Heart left ventricle (tissue), 16 donors: Measurements from ENCODE around the gene ABCB10. TPM values are rescaled to one million over a fixed set of nuclear protein-coding genes. Genes with fewer than 3 reads are reported as not detected.
A peak's percentile ranks its signal among the peaks of the same experiment; 100 is the strongest.

ENCODE experiments used
- ATAC-seq, 4 donors: fragments of 200-7000 bp; cut with Tn5 transposase; one replicate each; pipeline ENCODE4 v1.9.1; 2020 to 2022; ENCODE audit warnings: moderate library complexity in 4 of 4, mild to moderate bottlenecking in 3 of 4, moderate number of reproducible peaks in 1 of 4
- DNase-seq, 5 donors: peaks; one replicate each; pipeline ENCODE4 v3.0.0-alpha.2; 2020
- H3K27ac ChIP-seq, 12 donors: fragments of 200-600 bp; sonication (generic) in 4 of 12; one replicate each; pipeline versions ENCODE4 v1.5.0 to v1.8.0; 2016 to 2022; ENCODE audit warnings: mild to moderate bottlenecking in 2 of 12
- H3K27me3 ChIP-seq, 9 donors: fragments of 200-600 bp; sonication (generic) in 2 of 9; one replicate each; pipeline versions ENCODE4 v1.5.1 to v1.8.0; 2016 to 2022; ENCODE audit warnings: mild to moderate bottlenecking in 3 of 9
- H3K36me3 ChIP-seq, 9 donors: fragments of 200-600 bp; sonication (generic) in 2 of 9; one replicate each; pipeline versions ENCODE4 v1.5.0 to v1.8.0; 2018 to 2022; ENCODE audit warnings: mild to moderate bottlenecking in 2 of 9
- H3K4me1 ChIP-seq, 12 donors: fragments of 200-600 bp; sonication (generic) in 4 of 12; one replicate each; pipeline versions ENCODE4 v1.5.0 to v1.8.0; 2016 to 2022; ENCODE audit warnings: mild to moderate bottlenecking in 3 of 12
- H3K4me3 ChIP-seq, 12 donors: fragments of 200-600 bp; sonication (generic) in 4 of 12; one replicate each; pipeline versions ENCODE4 v1.5.0 to v1.8.0; 2017 to 2022; ENCODE audit warnings: mild to moderate bottlenecking in 9 of 12, moderate library complexity in 4 of 12
- H3K9me3 ChIP-seq, 12 donors: fragments of 200-600 bp; sonication (generic) in 4 of 12; one replicate each; pipeline versions ENCODE4 v1.5.0 to v1.8.0; 2016 to 2022; ENCODE audit warnings: mild to moderate bottlenecking in 1 of 12
- CTCF ChIP-seq, 12 donors: fragments of 200-600 bp; sonication (generic) in 4 of 12; IDR thresholded peaks; one replicate each; pipeline versions ENCODE4 v1.5.0 to v1.8.0; 2018 to 2022; ENCODE audit warnings: antibody characterized with exemption in 12 of 12, mild to moderate bottlenecking in 5 of 12
- POLR2A ChIP-seq, 2 donors: fragments of 450-650 bp; IDR thresholded peaks; one replicate each; pipeline ENCODE4 v1.6.1; 2017; ENCODE audit warnings: antibody characterized with exemption in 2 of 2, mild to moderate bottlenecking in 2 of 2, moderate library complexity in 2 of 2
- WGBS, 4 donors: extraction: QIAGEN DNeasy Blood & Tissue Kit in 2 of 4; methylation state at CpG; one replicate each; pipeline versions ENCODE4 v1.1.5 to v1.1.7; 2013 to 2018; 5-methylcytosine and 5-hydroxymethylcytosine counted together
- intact Hi-C, 10 donors: fragments of 100-400 bp; cut with DNase I; formaldehyde crosslinking; loops; one replicate each; pipeline versions ENCODE4 v1.11.1 to v1.14.2; 2022
- polyA plus RNA-seq, 2 donors: library from polyadenylated mRNA; stranded (reverse); fragments of 200-250 nt; gene quantifications; one replicate each; pipeline ENCODE4 v1.2.3, GENCODE V29; 2013
- total RNA-seq, 9 donors: library from RNA; depleted of rRNA in 2 of 9; stranded (reverse); fragments of >200 nt in 2 of 9; fragmentation: NEBNext Ultra II Directional in 3 of 9; extraction: Animal tissue kit (Norgen Biotek cat#: 25700) in 3 of 9; gene quantifications; one replicate each; pipeline versions ENCODE4 v1.1.0 to v1.2.4, GENCODE V29; 2016 to 2023
- donor health status: ischemic (EF 13 %, LVEDD 7.1; RV severe dilation, severe dysfunction).
- donor health status: healthy with polysubstance abuse.
- donor health status: DM: no; HTN: yes; CAD: no.
- donor health status: DM: no; HTN: no; CAD: no.
- donor health status: ischemic (EF 25% LVEDD 6.9; RV normal size, moderate dysfunction).
- donor health status: ischemic (EF 25% LVEDD 5.7; RV mildly dilated, moderate dysfunction).
- donor health status: healthy.
- donor health status: DM: yes; HTN: yes; CAD: no.
- donor health status: ischemic (EF 35%, LVEDD 5.7; RV mildly dilated, moderate dysfunction).
- donor health status: nonischemic (EF 11% LVEDD 7.7; RV severe dilation, severe dysfunction).
- donor health status: DM: yes; HTN: yes; CAD: no.
- donor health status: PGD.
- donor health status: ischemic (EF 29% LVEDD 5.4; RV normal size, mild dysfunction).
- donor health status: nonischemic (EF 23%, LVEDD 6.1; RV moderate dilation, normal function).

The ABCB10 gene
- total and polyA plus RNA-seq, 11 donors: 4.5 to 13.3 (median 10.7) TPM

GRCh38 chr1:229581485-229581884 lies 23.0 kb upstream of the ABCB10 start:
- no peak for TF ChIP-seq POLR2A (IDR thresholded peaks at IDR 0.05)
- no peak for TF ChIP-seq CTCF (IDR thresholded peaks at IDR 0.05)
- DNase-seq: no peak
- peak overlapping the region in 1 of 12 donors; percentile 19 for H3K4me3 ChIP-seq
- no peaks in the 10 kb centered on the region for H3K9me3 ChIP-seq
- intact Hi-C loops: no loop called here
- no peaks in the 10 kb centered on the region for H3K36me3 ChIP-seq
- H3K27me3 ChIP-seq: no peaks in the 10 kb centered on the region
- peak overlapping the region in 3 of 12 donors; percentile 54 to 62 (median 60) for H3K27ac ChIP-seq
- ATAC-seq: no peak
- peaks cover 4 to 32% (median 24%) of the 10 kb centered on the region in 12 donors for H3K4me1 ChIP-seq
- 89 to 91% (median 90%) methylated on average over 3 of the region's 3 CpGs for WGBS, 4 donors

GRCh38 chr1:229579059-229579673 lies 20.7 kb upstream of the ABCB10 start:
- ATAC-seq (peak; percentile 87 to 92 (median 89)), DNase-seq (peak; percentile 67 to 74 (median 72))
- intact Hi-C loops: no loop called here
- Histone ChIP-seq H3K27ac (peak overlapping the region; percentile 27 to 68 (median 60)), H3K9me3 (no peaks in the 10 kb centered on the region), H3K27me3 (no peaks in the 10 kb centered on the region), H3K36me3 (no peaks in the 10 kb centered on the region), H3K4me3 (peak overlapping the region in 6 of 12 donors; percentile 5 to 38 (median 18)), H3K4me1 (peaks cover 4 to 32% (median 24%) of the 10 kb centered on the region in 12 donors)
- WGBS, 4 donors: 9 to 31% (median 13%) methylated on average over 8 to 9 of the region's 9 CpGs
- TF ChIP-seq POLR2A (IDR thresholded peaks at IDR 0.05): no peak
- TF ChIP-seq CTCF (IDR thresholded peaks at IDR 0.05): no peak

GRCh38 chr1:229578168-229579058 lies 19.9 kb upstream of the ABCB10 start:
- ATAC-seq (no peak), DNase-seq (no peak)
- Histone ChIP-seq H3K4me1 (peaks cover 4 to 32% (median 24%) of the 10 kb centered on the region in 12 donors), H3K27me3 (no peaks in the 10 kb centered on the region), H3K27ac (peak overlapping the region; percentile 27 to 68 (median 60)), H3K36me3 (no peaks in the 10 kb centered on the region), H3K9me3 (no peaks in the 10 kb centered on the region), H3K4me3 (peak overlapping the region in 5 of 12 donors; percentile 5 to 38 (median 20))
- intact Hi-C loops: no loop called here
- no peak for TF ChIP-seq POLR2A (IDR thresholded peaks at IDR 0.05)
- TF ChIP-seq CTCF (IDR thresholded peaks at IDR 0.05): no peak
- WGBS, 4 donors: 77 to 82% (median 80%) methylated on average over 14 of the region's 14 CpGs
